ENCODE data around the gene COQ8B.
"Not testable (repeated sequence)": the region's sequence is repeated elsewhere in the genome, so short reads cannot be mapped to it uniquely, and the experiment has no call there.

The COQ8B gene

DNA sequence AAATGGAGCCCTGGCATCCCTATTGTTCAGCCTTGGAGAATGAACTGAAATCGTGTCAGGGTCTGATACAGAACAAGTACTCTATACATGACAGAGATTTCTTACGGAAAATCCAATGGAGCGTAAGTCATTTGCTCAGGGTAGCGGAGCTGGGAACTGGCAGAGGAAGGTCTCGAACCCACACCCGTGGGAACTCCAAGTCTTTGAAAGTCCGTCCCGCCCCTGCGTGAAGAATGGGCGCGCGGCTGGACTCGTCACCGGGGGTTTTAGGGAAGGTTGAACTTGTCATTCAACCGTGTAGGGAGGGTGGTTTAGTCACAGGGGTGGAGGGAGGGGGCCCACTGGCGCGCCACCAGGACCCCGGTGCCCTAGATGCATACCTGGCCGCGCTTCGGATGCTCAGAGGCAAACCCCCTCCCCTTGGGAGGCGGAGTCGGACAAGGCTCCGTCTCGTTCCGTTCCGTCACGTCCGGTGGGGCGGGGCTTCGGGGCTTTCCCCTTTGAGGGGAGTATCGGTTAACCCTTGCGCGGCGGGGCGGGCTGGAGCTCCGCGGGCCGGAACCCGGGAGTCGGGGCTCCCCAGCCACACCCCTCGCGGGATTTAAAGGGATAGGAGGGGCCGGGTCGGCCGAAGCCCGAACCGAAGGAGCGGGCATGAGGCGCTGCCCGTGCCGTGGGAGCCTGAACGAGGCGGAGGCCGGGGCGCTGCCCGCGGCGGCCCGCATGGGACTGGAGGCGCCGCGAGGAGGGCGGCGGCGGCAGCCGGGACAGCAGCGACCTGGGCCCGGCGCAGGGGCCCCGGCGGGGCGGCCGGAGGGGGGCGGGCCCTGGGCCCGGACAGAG is at the start of gene COQ8B, which contains the start of gene ITPKC:
Gene COQ8B (minus strand): TSS at position 405 of the 843 bp plus-strand sequence. CDS start 2,254 bp downstream, outside the sequence.
Gene ITPKC (plus strand): TSS at position 631 of the 843 bp plus-strand sequence. CDS start 24 bp downstream, at position 655.
- DNase-seq (ENCODE audit: low read depth in 3 of 3, low spot score in 1 of 3), result peak; percentile 98 to 100 (median 99)

DNA sequence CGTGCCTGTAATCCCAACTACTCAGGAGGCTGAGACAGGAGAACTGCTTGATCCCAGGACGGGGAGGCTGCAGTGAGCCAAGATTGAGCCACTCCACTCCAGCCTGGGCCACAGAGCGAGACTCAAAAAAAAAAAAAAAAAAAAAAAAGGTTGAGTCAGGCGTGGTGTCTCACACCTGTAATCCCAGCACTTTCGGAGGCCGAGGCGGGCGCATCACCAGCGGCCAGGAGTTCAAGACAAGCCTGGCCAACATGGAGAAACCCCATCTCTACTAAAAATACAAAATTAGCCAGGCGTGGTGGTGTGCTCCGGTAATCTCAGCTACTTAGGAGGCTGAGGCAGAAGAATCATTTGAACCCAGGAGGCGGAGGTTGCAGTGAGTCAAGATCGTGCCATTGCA is 49.7 kb upstream of the COQ8B start:
- not testable (repeated sequence) for DNase-seq (ENCODE audit: low read depth in 3 of 3, low spot score in 1 of 3)

DNA sequence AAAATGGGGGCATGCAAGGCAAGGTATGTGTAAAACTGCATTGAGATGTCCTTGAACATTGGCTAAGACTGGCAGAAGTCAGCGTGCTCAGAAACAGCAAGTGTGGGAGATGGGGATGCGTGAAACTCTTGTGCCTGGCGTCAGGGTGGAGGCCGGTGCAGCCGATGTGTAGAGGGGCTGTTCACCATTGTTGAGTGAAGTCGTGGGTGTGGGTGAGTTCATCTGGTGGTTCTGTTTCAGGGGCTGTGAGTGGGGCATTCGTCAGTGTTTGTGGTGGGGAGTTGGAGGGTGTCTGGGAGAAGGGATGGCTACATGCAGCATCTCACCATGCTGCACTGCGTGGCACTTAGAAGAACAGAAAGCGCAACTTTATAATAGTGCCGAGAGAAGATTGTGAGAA is 47.3 kb upstream of the COQ8B start:
- no peak for DNase-seq (ENCODE audit: low read depth in 3 of 3, low spot score in 1 of 3)

DNA sequence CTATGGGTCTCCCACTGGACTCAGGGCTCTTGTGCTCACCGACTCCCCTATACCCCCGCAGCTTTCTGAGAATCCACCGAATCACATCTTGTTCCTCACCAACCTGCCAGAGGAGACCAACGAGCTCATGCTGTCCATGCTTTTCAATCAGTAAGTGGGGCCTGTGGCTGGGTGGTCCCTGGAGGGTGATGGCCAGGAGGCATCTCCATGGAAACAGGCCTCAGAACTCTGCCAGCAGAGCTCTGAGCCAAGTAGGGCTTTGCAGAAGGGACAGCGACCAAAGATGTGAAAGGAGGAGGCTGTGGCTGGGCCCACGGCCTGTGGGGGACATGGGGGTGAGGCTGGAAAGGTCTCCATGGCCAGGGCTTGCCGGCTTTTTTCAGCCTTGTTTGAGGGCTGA is 46.8 kb upstream of the COQ8B start:
- no peak for DNase-seq (ENCODE audit: low read depth in 3 of 3, low spot score in 1 of 3)

DNA sequence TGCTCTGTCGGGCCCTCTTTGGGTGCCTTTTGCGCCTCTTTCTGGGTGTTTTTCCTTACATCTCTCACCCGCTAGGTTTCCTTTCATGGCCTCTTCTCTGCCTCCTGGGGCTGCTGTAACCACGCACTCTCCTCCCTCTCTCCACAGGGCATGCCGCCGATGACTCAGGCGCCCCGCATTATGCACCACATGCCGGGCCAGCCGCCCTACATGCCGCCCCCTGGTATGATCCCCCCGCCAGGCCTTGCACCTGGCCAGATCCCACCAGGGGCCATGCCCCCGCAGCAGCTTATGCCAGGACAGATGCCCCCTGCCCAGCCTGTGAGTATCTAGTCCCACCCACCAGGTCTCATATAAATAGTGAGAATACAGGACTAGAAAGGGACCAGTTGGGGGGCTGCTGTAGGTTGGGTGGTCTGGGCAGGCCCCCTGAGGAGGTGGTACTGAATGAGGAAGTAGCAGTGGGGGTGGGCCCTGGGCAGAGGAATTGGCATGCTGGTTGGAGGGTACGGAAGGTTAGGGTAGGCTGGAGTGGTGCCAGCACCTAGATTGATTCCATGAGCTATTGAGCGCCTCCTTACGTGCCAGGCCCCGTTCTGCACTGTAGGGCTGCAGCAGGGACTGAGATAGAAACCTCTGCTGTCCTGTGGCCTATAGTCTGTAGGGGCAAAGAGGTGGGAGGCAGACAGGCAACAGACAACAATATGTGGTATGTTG is 46.2 kb upstream of the COQ8B start:
- DNase-seq (ENCODE audit: low read depth in 3 of 3, low spot score in 1 of 3), result no peak

DNA sequence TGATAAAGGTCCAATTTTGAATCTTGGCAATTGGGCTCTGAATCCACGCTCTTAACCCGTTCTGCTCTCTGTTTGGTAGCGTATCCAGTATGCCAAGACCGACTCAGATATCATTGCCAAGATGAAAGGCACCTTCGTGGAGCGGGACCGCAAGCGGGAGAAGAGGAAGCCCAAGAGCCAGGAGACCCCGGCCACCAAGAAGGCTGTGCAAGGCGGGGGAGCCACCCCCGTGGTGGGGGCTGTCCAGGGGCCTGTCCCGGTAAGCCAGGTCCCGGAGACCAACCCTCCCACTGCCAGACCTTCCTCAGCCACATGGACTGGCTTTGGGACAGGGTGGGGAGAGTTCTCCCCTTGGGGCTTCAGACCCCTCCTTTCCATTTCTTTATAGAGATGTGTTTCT is 42.7 kb upstream of the COQ8B start:
- DNase-seq (ENCODE audit: low read depth in 3 of 3, low spot score in 1 of 3), result no peak

DNA sequence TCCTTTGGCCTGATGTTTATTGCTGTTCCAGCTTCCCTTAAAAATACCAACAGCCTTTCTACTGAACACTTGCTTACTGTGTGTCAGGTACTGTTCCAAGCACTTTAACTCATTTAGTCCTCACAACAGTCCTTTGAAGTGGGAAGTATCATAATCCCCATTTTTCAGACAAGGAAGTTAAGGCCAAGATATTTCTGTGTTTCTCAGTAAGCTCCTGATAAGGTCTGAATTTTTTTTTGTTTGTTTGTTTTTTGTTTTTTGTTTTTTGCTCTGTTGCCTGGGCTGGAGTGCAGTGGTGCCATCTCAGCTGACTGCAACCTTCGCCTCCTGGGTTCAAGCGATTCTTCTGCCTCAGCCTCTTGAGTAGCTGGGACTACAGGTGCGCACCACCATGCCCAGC is 41.8 kb upstream of the COQ8B start:
- DNase-seq (ENCODE audit: low read depth in 3 of 3, low spot score in 1 of 3), result no peak

DNA sequence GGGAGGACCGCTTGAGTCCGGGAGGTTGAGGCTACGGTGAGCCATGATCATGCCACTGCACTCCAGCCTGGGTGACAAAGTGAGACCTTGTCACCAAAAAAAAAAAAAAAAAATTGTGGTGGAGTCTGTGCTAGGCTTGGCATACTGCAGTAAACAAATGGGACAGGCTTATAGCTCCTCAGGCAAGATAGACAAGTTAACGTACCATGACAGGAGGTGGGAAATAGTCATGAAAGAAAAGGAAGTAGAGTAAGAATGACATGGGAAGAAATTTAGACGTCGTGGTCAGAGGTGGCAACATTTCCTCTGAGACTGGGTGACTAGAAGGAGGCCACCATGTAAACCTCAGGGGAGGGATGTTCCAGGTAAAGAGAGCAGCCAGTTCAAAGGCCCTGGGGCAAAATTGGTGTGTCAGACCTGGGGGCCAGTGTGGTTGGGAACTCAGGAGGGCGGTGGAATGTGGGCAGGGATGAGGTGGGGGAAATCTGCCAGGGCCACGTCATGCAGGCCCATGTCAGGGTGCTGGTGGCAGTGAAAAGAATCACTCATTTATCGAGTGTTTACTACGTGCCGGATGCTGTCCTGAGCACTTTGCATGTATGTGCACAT is 39.9 kb upstream of the COQ8B start:
- no peak for DNase-seq (ENCODE audit: low read depth in 3 of 3, low spot score in 1 of 3)

DNA sequence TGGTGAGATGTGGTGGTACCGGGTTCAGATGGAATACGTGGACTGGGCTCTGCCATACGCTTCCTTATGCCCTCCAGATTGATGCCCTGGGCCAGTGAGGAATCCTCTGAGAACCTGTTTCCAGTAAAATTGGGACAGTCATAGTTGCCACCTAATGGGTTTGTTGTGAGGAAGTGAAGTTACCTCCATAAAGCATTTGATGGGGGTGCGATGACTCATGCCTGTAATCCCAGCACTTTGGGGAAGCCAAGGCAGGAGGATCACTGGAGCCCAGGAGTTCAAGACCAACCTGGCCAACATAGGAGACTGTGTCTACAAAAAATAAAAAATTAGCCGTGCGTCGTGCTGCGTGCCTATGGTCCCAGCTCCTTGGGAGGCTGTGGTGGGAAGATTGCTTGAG is 39.1 kb upstream of the COQ8B start:
- DNase-seq (ENCODE audit: low read depth in 3 of 3, low spot score in 1 of 3), result no peak

DNA sequence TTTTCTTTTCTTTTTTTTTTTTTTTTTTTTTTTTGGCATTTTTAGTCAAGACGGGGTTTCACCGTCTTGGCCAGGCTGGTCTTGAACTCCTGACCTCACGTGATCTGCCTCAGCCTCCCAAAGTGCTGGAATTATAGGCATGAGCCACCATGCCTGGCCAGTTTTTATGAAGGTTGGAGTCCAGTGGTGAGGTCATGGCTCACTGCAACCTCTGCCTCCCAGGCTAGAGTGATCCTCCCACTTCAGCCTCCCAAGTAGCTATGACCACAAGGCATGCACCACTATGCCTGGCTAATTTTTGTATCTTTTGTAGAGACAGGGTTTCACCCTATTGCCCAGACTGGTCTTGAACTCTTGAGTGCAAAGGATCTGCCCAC is 38.5 kb upstream of the COQ8B start:
- no peak for DNase-seq (ENCODE audit: low read depth in 3 of 3, low spot score in 1 of 3)

DNA sequence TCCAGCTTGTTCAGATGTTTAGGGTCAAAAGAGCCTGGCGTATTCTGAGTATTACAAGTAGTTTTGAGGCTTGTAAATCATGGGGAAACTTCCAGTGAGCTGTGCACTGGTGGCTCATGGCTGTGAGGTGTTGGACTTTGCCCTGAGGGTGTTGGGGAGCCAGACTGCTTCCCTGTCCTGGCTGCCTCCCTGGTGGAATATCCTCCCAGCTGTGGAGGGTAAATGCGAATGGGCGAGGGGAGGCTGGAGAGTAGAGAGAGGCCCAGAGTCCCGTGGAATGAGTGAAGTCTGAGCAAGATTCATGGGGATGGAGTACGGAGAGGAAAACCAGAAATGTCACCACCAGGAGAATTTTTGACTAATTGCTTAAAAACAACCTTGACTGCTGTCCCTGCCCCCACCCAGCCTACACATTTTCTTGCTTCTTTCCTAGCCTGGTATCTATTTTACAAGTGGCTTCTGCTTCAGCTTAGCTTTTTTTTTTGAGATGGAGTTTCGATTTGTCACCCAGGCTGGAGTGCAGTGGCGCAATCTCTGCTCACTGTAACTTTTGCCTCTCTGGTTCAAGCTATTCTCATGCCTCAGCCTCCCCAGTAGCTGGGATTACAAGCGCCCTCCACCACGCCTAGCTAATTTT is 38.0 kb upstream of the COQ8B start:
- peak in 1 of 3 donors; percentile 37 for DNase-seq (ENCODE audit: low read depth in 3 of 3, low spot score in 1 of 3)

DNA sequence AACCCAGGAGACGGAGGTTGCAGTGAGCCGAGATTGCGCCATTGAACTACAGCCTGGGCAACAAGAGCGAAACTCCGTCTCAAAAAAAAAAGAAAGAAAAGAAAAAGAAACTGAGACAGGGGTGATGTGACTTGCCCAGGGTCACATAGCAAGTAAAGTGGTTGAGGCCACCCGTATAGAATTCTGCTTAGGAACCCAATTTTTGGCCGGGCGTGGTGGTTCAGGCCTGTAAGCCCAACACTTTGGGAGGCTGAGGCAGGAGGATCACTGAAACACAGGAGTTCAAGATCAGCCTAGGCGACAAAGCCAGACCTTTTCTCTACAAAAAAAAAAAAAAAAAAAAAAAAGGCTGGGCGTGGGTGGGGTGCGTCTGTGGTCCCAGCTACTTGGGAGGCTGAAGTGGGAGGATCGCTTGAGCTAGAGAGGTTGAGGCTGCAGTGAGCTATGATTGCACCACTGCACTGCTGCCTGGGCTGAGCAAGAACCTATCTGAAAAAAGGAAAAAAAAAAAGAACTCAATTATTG is 35.6 kb upstream of the COQ8B start:
- no peak for DNase-seq (ENCODE audit: low read depth in 3 of 3, low spot score in 1 of 3)

DNA sequence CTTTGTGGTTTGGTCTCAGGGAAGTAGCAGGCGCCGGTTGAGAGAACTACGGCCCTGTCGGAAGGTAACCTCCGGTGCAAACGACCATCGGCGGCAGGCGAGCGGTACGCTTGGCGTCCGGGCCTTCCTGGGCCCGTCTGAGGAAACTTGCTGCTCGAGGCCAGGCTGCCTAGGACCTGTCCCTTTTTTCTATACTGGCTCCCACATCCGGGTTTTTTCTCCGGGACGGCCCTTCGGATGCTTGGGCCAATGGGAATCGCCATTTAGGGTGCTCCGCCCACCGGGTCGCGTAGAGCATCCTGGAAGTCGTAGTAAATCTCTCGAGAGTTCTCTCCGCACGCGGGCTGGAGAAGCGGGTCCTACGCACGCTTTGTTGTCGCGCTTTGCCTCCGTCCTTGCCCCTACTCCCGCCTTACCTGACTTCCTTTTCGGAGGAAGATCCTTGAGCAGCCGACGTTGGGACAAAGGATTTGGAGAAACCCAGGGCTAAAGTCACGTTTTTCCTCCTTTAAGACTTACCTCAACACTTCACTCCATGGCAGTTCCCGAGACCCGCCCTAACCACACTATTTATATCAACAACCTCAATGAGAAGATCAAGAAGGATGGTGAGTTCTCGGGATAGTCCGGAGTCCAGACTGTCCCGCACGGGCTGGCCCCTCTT is 34.3 kb upstream of the COQ8B start, which contains the start of gene SNRPA:
Gene SNRPA (plus strand): TSS at position 330 of the 664 bp plus-strand sequence. CDS start 206 bp downstream, at position 536.
- DNase-seq (ENCODE audit: low read depth in 3 of 3, low spot score in 1 of 3), result peak; percentile 84 to 88 (median 85)

DNA sequence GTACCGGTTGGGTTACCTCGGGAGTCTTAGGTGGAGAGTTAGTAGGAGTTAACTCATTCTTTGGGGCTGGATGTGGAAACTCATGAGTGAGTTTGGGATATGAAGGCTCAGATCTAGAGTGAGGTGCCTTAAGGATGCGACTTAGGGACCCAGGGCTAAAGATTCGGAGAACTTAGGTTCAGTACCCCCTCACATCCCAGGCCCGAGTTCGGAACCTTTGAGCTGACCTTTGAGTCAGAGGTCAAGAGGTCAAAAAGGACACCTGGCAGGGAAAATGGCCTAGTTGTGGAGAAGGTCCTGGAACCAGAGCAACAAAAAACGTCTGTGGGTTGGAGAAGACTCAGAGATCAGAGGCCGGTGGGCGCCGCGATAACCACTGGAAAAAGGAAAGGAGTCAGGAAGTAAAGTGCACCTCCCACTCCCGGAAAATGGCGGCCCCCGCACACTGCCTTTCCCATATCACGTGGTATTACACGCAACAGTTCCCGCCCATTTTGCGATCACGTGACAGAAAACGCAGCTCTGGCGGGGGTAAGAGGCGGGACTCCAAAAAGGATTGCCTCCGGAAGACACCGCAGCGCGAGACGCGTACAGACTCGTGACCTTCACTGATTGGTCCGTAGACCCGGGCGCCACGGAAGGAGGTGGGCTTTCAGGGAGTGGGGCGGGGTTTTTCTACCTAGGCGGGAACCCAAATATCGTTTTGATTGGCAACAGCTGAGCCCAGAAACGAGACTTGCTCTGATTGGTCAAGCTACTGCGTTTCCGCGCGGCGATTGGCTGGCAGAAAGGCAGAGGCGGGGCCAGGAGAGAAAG is 33.6 kb upstream of the COQ8B start, which contains the start of gene ACTMAP:
Gene ACTMAP (minus strand): TSS at position 420 of the 816 bp plus-strand sequence. CDS start 674 bp downstream, outside the sequence.
- DNase-seq (ENCODE audit: low read depth in 3 of 3, low spot score in 1 of 3), result peak; percentile 93 to 99 (median 99)

DNA sequence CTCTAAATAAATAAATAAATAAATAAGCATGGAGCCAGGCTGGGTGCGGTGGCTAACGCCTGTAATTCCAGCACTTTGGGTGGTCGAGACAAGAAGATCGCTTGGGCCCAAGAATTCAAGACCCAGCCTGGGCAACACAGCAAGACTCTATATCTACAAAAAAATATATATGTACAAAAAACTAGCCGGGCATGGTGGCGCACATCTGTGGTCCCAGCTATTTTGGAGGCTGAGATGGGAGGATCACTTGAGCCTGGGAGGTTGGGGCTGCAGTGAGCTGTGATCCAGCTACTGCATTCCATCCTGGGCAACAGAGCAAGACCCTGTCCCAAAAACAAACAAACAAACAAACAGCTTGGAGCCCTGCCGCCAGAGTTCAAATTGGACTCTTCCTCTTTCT is 30.9 kb upstream of the COQ8B start:
- no peak for DNase-seq (ENCODE audit: low read depth in 3 of 3, low spot score in 1 of 3)

DNA sequence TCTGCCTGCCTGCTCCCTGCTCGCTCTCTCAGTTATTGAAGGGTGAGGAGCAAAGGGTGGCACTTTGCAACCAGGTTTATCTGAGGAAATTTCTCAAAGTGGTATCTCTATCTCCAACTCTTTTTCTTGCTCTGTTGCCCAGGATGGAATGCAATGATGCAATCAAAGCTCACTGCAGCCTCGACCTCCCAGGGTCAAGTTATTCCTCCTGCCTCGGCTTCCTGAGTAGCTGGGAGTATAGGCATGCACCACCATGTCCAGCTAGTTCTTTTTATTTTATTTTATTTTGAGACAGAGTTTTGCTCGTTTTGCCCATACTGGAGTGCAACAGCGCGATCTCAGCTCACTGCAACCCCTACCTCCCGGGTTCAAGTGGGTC is 28.7 kb upstream of the COQ8B start:
- no peak for DNase-seq (ENCODE audit: low read depth in 3 of 3, low spot score in 1 of 3)

DNA sequence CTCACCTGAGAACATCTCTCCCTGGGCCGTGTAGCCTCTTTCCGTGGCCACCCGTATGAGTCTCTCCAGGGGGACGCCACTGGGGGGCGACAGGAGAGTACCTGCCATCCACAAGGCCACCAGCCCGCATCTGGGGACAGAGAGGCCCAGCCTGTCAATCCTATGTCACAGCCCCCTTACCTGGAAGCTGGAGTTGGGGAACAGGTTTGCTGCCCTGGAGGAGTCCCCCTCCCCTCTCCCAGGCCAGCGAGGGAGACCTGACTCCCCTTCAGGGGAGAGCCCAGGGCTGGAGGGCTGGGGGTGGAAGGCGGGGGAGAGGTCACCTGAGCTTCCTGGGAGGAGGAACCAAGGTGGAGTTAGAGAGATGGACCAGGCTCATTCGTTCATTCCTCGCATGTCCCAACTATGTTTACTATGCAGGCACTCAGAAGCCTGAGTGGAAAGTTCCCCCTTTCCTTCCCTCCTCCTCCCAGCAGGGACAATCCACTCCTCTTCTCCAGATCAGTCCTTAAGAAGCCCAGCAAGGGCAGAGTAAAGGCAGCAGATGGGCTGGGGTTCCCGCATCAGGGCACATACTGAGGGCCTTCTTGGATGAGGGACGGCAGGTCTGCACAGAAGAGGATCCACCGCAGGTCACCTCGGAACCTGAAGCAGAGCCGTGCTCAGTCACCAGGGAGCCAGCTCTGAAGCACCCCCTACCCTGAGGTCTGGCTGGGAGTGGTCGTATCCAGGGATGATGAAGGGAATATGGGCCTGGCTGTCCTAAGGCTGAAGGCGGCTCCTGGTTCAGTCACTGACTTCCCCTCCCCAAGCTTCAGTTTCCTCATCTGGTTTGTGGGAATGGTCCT is 28.1 kb upstream of the COQ8B start:
- no peak for DNase-seq (ENCODE audit: low read depth in 3 of 3, low spot score in 1 of 3)

DNA sequence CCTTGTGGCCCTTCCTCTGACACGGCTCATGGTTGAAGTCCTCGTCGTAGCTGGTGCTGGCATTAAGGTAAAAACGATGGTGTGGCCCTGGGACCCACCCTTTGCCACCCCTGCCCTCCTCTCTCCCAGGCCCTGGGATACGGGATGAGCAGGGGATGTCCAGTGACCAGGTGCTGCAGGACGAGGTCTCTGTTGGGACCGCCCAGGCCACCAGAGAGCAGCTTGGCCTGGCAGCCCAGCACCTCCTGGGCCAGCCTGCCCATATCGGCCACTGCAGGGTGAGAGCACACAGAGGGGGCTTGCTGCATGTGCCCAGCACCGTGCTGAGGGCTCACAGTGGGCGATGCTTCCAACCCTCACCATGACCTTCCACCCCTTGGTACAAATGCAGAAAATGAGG is 27.2 kb upstream of the COQ8B start:
- no peak for DNase-seq (ENCODE audit: low read depth in 3 of 3, low spot score in 1 of 3)

DNA sequence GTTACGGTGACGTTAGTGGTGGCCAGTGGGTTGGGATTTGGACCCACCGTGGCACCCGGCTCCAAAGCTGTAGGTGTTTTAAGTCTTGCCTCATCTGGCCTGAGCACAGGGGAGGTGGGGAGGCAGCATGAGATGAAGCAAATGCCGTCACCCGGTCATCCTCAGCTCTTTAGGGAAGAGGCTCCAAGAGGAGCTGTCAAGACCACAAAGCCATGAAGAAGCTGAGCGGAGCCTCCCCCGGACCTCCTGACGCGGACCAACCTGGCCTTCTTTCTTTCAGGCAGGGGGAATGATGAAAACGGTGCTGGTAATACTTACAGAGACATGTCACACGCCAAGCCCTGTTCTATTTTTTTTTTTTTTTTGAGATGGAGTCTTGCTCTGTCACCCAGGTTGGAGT is 26.2 kb upstream of the COQ8B start:
- no peak for DNase-seq (ENCODE audit: low read depth in 3 of 3, low spot score in 1 of 3)

Data from stimulated activated CD4-positive, alpha-beta T cell treated with anti-CD3 and anti-CD28 coated beads, TNF-alpha, amount 100 ng/mL, for 1 hour (primary cell).